Measurements from ENCODE around the gene FCGR3A.
"Not testable (repeated sequence)": the region's sequence is repeated elsewhere in the genome, so short reads cannot be mapped to it uniquely, and the experiment has no call there.

Gene FCGR3A

DNA sequence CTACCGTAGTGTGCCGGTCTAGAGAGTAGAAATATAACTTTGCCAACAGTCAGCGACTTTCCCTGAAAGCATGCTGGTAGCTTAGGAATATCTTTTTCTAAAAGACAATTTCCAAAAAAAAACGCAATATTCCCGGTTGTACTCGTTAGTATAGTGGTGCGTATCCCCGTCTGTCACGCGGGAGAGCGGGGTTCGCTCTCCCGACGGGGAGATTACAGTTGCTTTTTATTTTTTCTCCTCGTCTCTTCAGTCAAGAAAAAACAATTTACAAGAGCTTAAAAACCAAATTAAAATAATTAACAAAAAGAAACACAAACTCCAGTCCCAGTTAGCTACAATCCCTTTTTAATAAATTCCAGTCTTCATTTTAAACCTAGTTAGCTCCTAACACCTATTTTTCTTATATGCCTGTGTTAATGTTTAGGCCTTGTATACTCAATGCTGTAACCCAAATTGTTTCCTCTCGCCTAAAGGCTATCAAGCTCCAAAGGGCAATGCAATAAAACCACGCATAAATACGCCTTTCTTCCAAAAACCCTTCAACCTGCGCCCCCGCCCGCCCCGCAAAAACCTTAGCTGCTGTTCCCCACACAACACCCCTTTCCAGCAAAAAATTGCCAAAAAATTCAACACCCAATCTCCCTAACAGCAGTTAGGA is 17.5 kb downstream of the FCGR3A start:
- Histone ChIP-seq H3K9ac (ENCODE audit: low read length) (no peak overlapping the region), H3K27me3 (ENCODE audit: insufficient read depth, low read length) (no peaks in the 10 kb centered on the region)

DNA sequence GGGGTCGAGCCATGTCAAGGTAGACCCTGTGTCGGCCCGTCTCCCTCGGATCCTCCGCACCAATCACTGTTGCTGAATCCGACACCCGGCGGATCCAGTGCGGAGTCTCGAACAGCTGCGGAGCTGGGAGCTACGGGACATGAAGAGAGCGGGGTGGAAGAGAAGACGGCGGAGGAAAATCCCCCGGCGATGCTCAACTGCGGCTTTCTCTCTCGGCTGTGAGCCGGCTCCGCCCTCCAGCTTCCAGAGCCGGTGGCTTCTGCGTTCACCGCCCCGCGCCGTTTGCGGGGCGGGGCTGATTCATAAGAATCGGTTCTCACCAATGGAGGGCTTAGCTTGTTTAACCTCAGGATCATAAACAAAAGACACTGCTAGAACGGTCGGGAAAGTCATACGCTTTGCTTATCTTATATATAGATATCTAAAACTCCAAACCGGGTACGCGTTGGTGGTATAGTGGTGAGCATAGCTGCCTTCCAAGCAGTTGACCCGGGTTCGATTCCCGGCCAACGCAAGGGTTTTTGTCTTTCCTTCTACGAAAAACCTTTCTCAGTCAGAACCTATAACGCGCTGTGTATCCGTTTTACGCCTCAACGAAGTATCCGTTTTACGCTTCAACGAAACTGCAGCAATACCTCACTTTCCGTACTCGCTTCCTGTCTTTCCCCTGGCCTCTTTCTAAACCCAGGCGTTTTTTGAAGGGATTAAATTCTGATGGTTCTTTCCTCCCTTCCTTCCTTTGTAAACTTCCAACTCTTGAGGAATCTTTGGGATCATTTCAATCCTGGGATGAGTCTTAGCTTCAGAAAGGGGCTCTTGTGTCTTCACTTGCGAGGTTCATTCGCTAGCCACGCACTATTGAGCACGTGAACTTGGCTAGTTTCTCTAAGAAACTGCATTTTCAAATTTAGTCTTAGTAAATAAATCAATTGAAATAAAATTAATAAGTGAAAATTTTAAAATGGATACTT is 18.7 kb downstream of the FCGR3A start:
- H3K9me2 ChIP-seq (ENCODE audit: low read depth, low read length), result not testable (repeated sequence)

More for the DNA sequence above, 17.5 kb downstream of the FCGR3A start:
- Histone ChIP-seq H2AFZ (ENCODE audit: low read length) (no peak overlapping the region), H3K27ac (ENCODE audit: low read depth, low read length, poor library complexity, severe bottlenecking) (no peak overlapping the region), H3K4me1 (ENCODE audit: insufficient read depth, low read length, severe bottlenecking) (peaks cover 6% of the 10 kb centered on the region), H3K4me3 (ENCODE audit: low read depth, low read length, poor library complexity, severe bottlenecking) (no peak overlapping the region), H4K20me1 (ENCODE audit: insufficient read depth, low read length) (no peaks in the 10 kb centered on the region), H3K4me2 (ENCODE audit: low read length) (no peak overlapping the region), H3F3A (ENCODE audit: insufficient read depth, low read length) (no peaks in the 10 kb centered on the region), H3K36me3 (ENCODE audit: insufficient read depth, low read length) (no peaks in the 10 kb centered on the region), H3K9me3 (ENCODE audit: low read length) (no peaks in the 10 kb centered on the region), H3K79me2 (ENCODE audit: insufficient read depth, low read length) (no peaks in the 10 kb centered on the region), H3K9me2 (ENCODE audit: low read depth, low read length) (no peaks in the 10 kb centered on the region)
- TF ChIP-seq, protein P1, sequence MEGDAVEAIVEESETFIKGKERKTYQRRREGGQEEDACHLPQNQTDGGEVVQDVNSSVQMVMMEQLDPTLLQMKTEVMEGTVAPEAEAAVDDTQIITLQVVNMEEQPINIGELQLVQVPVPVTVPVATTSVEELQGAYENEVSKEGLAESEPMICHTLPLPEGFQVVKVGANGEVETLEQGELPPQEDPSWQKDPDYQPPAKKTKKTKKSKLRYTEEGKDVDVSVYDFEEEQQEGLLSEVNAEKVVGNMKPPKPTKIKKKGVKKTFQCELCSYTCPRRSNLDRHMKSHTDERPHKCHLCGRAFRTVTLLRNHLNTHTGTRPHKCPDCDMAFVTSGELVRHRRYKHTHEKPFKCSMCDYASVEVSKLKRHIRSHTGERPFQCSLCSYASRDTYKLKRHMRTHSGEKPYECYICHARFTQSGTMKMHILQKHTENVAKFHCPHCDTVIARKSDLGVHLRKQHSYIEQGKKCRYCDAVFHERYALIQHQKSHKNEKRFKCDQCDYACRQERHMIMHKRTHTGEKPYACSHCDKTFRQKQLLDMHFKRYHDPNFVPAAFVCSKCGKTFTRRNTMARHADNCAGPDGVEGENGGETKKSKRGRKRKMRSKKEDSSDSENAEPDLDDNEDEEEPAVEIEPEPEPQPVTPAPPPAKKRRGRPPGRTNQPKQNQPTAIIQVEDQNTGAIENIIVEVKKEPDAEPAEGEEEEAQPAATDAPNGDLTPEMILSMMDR (IDR thresholded peaks at IDR 0.05; ENCODE audit: low read length), result no peak
- no peak for TF ChIP-seq EZH2 (IDR thresholded peaks at IDR 0.05; ENCODE audit: borderline replicate concordance, low read length)

DNA sequence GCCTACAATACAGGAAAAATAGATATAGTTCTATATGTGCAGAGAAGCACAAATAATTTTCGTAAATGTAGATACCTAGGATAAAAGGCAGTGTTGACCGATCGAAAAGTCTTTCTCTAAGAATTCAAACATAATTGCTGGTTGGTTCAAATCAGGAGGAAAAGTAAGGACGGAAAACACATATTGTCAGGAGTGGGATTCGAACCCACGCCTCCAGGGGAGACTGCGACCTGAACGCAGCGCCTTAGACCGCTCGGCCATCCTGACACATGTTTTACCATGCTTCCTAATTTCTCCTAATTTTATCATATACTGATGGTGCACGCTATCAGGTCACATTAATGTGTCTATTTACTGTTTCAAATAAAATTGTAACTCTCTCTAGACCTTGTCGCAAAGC is 19.5 kb downstream of the FCGR3A start:
- not testable (repeated sequence) for H3K27ac ChIP-seq (ENCODE audit: low read depth, low read length, poor library complexity, severe bottlenecking)

More for the DNA sequence above, 18.7 kb downstream of the FCGR3A start:
- H3K4me1 ChIP-seq (ENCODE audit: insufficient read depth, low read length, severe bottlenecking); H4K20me1 ChIP-seq (ENCODE audit: insufficient read depth, low read length); H3K79me2 ChIP-seq (ENCODE audit: insufficient read depth, low read length); H3F3A ChIP-seq (ENCODE audit: insufficient read depth, low read length); H3K36me3 ChIP-seq (ENCODE audit: insufficient read depth, low read length); H3K27ac ChIP-seq (ENCODE audit: low read depth, low read length, poor library complexity, severe bottlenecking); H3K27me3 ChIP-seq (ENCODE audit: insufficient read depth, low read length); H3K9me3 ChIP-seq (ENCODE audit: low read length); H2AFZ ChIP-seq (ENCODE audit: low read length): not testable (repeated sequence)
- H3K4me2 ChIP-seq (ENCODE audit: low read length), result peak overlapping the region; percentile 67
- peak overlapping the region; percentile 62; the same call in 1 of the 2 replicates for H3K9ac ChIP-seq (ENCODE audit: low read length)
- H3K4me3 ChIP-seq (ENCODE audit: low read depth, low read length, poor library complexity, severe bottlenecking), result peak overlapping the region; percentile 76

DNA sequence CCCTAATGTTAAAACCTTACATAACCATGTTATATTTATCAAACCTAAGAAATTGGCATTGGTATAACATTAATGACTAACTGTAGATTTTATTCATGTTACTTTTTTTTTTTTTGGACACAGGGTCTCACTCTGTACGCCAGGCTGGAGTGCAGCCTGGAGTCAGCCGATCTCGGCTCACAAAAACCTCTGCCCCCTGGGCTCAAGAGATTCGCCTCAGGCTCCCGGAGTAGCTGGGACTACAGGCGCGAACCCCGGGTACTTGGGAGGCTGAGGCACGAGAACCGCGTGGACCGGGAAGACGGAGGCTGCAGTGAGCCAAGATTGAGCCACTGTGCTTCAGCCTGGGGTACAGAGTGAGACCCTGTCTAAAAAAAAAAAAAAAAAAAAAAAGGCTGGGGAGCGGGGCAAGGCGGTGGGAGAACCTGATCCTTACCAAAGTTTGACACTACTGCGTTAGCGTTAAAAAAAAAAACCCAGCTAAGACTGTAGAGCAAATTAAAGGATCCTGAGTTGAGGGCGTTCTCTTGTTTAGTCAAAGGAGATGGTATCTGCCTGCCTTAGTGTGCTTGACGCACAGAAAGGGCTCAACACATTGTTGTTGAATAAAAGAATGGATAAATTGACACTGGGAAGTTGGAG is 20.0 kb downstream of the FCGR3A start:
- not testable (repeated sequence) for H3K27me3 ChIP-seq (ENCODE audit: insufficient read depth, low read length); H3K36me3 ChIP-seq (ENCODE audit: insufficient read depth, low read length); H3K9me2 ChIP-seq (ENCODE audit: low read depth, low read length); H3K79me2 ChIP-seq (ENCODE audit: insufficient read depth, low read length); H3K9ac ChIP-seq (ENCODE audit: low read length); H3K9me3 ChIP-seq (ENCODE audit: low read length); H4K20me1 ChIP-seq (ENCODE audit: insufficient read depth, low read length); H3K4me1 ChIP-seq (ENCODE audit: insufficient read depth, low read length, severe bottlenecking); H3F3A ChIP-seq (ENCODE audit: insufficient read depth, low read length); H3K27ac ChIP-seq (ENCODE audit: low read depth, low read length, poor library complexity, severe bottlenecking); H2AFZ ChIP-seq (ENCODE audit: low read length)
- peak overlapping the region; percentile 67 for H3K4me2 ChIP-seq (ENCODE audit: low read length)
- peak overlapping the region; percentile 76 for H3K4me3 ChIP-seq (ENCODE audit: low read depth, low read length, poor library complexity, severe bottlenecking)

More for the DNA sequence above, 19.5 kb downstream of the FCGR3A start:
- H2AFZ ChIP-seq (ENCODE audit: low read length); H3K36me3 ChIP-seq (ENCODE audit: insufficient read depth, low read length); H3K79me2 ChIP-seq (ENCODE audit: insufficient read depth, low read length); H3F3A ChIP-seq (ENCODE audit: insufficient read depth, low read length); H4K20me1 ChIP-seq (ENCODE audit: insufficient read depth, low read length); H3K9me2 ChIP-seq (ENCODE audit: low read depth, low read length); H3K9ac ChIP-seq (ENCODE audit: low read length); H3K9me3 ChIP-seq (ENCODE audit: low read length); H3K27me3 ChIP-seq (ENCODE audit: insufficient read depth, low read length); H3K4me1 ChIP-seq (ENCODE audit: insufficient read depth, low read length, severe bottlenecking): not testable (repeated sequence)
- Histone ChIP-seq H3K4me3 (ENCODE audit: low read depth, low read length, poor library complexity, severe bottlenecking) (peak overlapping the region; percentile 76), H3K4me2 (ENCODE audit: low read length) (peak overlapping the region; percentile 67)

DNA sequence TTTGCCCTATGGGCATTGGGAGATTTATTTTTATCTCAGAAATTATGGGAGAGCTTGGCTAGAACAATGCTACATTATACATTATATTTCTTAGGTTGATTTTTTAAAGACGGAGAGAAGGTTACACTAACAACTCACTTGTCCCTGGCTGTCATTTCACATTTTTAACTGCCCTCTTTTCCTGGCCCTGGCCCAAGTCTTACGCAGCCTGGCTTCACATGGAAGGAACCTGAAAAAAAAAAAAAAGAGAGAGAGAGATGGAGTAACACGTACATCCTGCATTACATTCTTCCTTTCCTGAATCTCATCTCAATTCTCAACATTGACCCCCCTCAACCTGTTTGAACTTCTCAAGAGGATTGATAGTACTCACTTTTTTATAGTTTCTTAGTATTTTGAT is 21.1 kb downstream of the FCGR3A start:
- not testable (repeated sequence) for H3K4me3 ChIP-seq (ENCODE audit: low read depth, low read length, poor library complexity, severe bottlenecking); H4K20me1 ChIP-seq (ENCODE audit: insufficient read depth, low read length); H2AFZ ChIP-seq (ENCODE audit: low read length); H3K4me2 ChIP-seq (ENCODE audit: low read length); H3K9me3 ChIP-seq (ENCODE audit: low read length); H3K79me2 ChIP-seq (ENCODE audit: insufficient read depth, low read length); H3K27ac ChIP-seq (ENCODE audit: low read depth, low read length, poor library complexity, severe bottlenecking); H3K9ac ChIP-seq (ENCODE audit: low read length); H3K36me3 ChIP-seq (ENCODE audit: insufficient read depth, low read length); H3K27me3 ChIP-seq (ENCODE audit: insufficient read depth, low read length); H3K4me1 ChIP-seq (ENCODE audit: insufficient read depth, low read length, severe bottlenecking); H3F3A ChIP-seq (ENCODE audit: insufficient read depth, low read length); H3K9me2 ChIP-seq (ENCODE audit: low read depth, low read length)

DNA sequence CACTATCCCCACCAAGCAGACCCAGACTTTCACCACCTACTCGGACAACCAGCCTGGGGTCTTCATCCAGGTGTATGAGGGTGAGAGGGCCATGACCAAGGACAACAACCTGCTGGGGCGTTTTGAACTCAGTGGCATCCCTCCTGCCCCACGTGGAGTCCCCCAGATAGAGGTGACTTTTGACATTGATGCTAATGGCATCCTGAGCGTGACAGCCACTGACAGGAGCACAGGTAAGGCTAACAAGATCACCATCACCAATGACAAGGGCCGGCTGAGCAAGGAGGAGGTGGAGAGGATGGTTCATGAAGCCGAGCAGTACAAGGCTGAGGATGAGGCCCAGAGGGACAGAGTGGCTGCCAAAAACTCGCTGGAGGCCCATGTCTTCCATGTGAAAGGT is 23.7 kb downstream of the FCGR3A start:
- not testable (repeated sequence) for H3K9me3 ChIP-seq (ENCODE audit: low read length); H3F3A ChIP-seq (ENCODE audit: insufficient read depth, low read length); H3K4me2 ChIP-seq (ENCODE audit: low read length); H3K27ac ChIP-seq (ENCODE audit: low read depth, low read length, poor library complexity, severe bottlenecking); H3K79me2 ChIP-seq (ENCODE audit: insufficient read depth, low read length); H3K4me1 ChIP-seq (ENCODE audit: insufficient read depth, low read length, severe bottlenecking); H3K9me2 ChIP-seq (ENCODE audit: low read depth, low read length); H3K27me3 ChIP-seq (ENCODE audit: insufficient read depth, low read length); H4K20me1 ChIP-seq (ENCODE audit: insufficient read depth, low read length); H2AFZ ChIP-seq (ENCODE audit: low read length); H3K4me3 ChIP-seq (ENCODE audit: low read depth, low read length, poor library complexity, severe bottlenecking); H3K36me3 ChIP-seq (ENCODE audit: insufficient read depth, low read length); H3K9ac ChIP-seq (ENCODE audit: low read length)

Measured in OCI-LY1 (cell line).